HG03571 (cell line): Measurements from ENCODE around the gene GRIK2.

Source experiments
- ATAC-seq: cut with Tn5 transposase; IDR thresholded peaks from one replicate; pipeline ENCODE4 v1.9.1; 2021; ENCODE audit not compliant: unreplicated experiment

GRIK2 gene

DNA sequence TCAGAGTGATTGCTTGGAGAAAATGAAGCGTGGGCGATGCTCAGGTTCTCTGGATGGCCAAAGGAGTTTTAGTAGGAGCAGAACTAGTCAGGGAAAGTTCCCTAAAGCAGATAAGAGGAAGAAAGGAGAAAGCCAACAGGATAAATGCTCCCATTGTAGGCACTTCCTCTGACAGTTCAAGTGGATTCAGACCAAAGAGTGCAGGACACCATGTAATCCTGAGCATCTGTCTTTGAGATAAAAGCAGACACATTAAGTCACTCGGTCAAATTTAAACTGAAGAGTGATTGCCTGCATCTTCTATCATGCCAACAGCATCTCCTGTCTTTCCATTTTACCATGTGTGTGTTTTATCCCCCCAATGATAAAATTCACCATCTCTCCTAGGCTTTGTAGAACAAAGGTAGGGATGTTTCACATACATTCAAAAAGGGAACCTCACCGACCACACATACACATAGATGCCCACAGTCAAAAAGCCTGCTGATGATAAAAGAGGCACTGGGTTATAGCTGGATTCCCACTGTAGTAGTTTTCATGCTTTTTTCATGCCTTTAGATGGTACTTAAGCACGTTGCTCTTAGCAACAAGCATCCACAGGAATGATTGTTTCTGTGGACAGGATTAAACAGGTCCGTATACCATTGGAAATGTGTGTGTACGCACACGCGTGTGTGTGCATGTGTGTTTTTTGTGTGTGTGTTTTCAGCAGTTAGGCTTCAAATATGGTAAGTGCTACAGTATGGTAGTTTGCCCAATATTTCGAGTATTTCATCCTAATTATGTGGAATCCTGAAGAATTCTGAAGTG is 7.0 kb downstream of the GRIK2 start:
- ATAC-seq: no peak

DNA sequence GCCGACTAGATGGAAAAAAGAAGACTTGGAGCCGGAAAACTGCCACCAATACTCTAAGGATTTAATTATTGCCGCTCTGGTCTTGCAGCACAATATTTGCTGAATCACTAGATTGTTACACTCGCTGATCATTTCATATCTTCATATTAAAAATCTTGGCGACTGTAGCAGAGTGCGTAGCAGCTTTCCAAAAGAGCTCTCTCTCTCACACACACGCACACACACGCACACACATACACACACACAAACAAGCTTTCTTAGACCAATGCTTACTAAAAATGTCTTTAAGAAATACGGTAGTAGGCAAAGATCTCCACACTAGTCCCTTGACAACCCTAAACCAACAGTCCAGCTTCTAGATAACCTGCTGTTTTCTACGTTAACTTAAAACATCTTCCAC is 7.7 kb downstream of the GRIK2 start:
- ATAC-seq: no peak

DNA sequence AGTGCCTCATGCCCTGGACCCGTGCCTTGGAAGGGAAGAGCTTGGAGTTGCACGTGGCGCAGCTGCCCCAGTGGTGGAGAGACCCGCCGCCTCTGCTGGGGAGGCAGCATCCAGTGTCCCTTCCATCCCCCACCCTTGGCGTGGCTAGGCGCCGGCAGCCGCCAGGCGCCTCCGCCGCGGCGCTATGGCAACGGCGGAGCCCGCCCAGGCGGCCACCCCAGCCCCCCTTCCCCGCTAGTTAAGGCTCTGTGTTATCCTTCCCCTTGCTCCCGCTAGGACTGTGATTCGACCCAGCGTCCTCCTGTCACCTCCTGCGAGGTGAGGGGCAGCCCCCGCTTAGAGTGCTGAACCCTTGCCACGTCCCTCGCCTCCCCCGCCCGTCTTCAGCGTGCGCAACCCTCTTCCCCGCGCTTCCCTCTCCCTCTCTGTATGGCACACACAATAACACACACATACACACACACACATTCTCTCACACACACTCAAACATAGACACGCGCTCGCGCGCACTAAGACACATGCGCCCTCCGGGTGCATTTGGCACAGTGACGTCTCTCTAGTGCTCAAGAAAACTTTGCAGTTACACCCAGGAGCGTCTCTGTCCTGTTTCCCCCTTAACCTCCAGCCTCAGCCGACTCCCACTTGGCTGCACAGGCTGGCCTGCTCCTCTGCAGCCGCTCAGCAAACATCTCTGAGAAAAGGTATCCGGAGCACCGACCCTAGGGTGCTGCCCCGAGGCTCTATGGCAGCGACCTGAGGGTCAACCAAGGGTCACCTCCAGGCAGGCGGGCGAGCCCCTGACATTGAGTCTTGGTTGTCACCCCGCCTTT is 8.5 kb downstream of the GRIK2 start:
- no peak for ATAC-seq

DNA sequence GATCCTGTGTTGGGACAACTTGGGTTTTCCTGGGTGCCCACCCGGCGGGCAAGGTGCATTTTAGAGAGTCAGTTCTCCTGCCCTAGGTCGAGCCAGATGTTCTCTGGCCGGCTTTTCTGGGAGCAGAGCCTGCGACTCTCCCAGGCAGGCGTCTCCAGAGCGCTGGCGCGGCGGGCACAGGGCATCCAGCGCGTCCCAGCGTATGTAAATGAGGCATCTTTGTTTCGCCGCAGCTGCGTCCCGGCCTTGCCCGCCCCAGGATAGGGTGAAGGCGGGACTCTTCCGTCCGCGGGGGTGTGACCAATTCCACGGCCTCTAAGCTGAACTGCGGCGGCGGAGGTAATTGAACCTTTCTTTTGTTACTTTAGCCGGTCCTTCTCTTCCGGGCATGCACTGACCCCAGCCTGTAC is 9.1 kb downstream of the GRIK2 start:
- no peak for ATAC-seq

DNA sequence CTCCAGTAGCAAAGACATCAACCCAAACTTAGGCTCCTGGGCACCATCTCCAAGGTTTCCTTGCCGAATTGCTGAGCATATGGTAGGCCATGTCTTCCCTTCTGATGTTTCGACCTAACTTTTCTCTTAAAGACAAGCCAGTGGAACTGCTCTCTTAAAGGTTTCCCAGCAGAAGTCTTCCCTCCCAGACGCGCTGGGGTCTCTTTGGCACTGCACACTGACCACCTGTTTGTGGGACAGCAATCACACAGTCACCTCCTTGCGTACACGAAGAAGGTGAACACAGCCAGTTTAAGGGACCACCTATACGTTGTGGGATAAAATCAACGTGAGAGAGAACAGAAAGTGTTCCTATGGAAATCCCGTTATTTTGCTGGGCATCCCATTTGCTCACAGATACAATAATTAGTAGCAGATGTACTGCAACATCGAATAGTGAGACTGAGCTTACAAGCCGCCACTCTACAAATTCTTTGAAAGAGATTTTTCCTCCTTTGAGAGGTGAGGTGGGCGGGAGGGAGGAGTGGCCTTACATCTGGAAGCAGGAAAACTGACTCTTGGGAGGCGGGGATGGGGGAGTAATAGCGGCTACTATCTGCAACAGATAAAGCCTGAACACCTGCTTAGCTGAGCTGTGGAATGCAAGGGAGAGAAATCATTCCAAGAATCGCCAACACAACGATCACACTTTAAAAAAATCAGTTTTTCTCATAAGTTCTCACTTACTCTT is 9.9 kb downstream of the GRIK2 start:
- no peak for ATAC-seq

DNA sequence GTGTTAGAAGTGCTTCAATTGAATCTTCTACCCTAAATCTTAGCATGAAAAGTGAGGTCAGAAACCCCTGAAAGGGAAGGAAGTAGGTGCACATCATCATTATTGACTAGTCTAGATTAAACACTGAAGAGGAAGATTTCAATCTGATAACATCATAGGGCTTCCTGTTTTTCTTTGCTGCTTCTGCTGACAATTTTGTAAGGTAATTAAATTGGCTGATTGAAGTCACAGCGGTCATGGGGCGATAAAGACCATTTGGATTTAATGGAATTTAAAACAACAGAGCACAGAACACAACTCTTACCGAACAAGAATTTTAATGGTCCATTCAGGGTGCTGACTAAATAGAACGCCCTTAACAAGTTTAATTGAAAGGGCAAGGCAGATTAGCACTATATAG is 11.3 kb downstream of the GRIK2 start:
- no peak for ATAC-seq

DNA sequence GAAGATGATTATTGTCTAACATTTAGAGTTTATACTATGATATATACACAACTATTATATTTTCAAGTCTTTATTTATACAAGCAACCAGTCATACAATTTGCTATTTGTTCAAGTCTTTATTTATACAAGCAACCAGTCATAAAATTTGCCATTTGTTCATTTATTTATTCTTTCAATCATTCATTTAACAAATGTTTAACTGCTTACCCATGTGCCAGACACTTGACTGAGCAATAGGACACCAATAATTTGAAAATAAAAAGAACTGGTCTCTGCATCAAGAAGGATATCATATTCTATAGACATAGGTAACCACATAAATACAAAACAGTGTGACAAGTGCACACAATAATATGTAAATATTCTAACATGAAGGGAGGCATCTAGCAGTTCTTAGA is 20.3 kb downstream of the GRIK2 start:
- no peak for ATAC-seq

DNA sequence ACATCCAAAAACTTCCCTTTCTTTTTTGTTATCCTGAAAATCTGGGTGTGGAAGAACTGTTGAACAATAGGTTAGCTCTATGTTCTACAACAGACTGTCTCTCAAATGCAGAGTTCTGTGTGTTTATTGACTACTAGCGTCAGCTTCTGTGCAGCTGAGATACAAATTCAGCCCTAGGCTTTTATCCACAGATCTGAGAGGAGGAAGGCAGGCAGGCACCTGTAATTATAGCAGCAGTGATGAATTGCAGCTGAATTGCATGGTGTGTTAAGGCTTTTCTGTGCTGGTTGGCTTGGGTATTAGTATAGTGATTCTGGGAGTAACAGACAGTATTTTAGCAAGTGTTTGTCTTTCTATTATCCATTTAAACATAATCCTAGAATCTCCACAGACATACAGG is 24.4 kb downstream of the GRIK2 start:
- no peak for ATAC-seq

DNA sequence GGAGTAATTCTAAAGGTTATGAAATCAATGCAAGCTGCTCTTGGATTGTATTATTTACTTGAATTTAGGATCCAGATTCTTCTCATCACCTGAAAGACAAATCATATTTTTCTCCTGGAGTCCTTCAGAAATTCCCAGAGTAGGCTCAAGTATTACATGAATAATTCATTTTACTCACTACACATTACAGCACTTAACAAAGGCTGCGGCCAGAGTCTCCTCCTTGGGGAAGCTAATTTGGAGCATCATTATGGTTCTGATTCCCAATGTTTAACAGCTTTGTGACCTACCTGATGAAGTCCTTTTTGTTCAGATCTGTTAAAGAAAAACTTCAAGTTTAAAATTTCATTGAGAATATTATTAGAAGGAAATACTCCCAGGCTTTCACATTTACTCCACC is 28.7 kb downstream of the GRIK2 start:
- no peak for ATAC-seq

DNA sequence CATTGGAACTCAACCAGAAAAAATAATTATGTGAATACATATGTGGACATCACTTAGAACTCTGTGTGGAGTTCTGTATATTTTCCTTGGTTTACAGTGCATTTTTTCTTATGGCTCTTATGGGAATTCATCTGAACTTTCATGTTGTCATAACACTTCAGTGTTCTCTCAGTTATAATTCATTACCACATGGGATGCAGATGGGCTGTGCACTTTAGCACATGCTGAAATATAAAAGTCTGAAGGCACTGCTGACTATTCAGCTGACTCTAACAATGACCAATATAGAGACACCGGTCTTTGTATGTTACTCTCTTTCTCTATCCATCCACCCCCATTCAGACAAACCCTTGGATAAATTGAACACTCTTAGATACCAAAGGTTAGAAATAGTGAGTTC is 29.3 kb downstream of the GRIK2 start:
- ATAC-seq: no peak

DNA sequence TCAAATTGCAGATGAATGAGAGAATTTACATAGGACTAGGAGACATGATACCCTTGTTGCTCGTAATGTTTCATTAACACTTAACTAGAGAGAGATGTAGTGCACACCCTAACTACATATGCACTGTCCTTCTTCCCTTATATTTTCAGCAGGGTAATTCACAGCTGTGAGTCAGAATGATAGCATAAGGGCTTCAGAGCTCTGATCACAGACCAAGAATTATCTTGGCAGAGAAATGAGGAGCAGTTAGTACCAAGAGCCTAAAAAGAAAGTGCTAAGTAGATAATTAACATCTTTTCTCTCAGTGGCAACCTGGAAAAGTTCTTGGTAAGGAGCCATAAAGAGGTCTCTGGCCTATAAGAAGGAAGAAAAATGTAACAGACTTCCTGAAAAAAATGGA is 35.8 kb downstream of the GRIK2 start:
- no peak for ATAC-seq

DNA sequence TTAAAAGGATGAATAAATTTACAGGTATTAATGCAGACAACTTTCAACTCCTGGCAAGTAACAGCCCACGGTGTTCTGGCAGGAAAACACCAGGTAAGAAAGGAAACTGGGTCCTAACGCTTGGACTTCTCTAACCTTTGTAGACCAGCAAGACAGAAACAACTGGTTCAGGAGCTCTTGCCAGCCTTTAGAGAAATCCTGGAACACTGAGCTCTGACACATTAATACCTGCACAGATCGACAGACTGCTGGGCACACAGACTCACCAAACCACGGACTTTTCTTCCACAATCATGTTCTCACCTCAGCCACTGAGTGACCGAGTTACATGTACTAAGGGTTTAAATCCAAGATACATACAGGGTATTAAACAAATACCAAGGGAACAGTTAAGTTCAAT is 36.3 kb downstream of the GRIK2 start:
- ATAC-seq: no peak

DNA sequence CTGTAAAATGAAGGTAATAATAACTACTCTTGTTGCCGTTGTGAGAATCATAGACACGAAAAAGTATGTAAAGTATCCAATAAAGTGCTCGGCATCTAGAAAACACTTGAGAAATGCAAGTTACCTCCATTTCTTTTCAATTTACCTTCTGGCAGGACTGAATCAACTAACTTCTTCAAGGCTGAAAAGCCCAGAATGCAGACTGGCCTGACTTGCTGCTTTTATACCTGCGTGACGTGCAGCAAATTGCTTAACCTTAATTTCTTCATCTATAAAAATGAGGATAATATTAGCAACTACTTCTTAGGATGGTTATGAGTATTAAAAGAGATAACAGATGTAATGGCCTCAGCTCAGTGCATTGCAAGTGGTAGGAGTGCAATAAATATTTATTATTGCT is 39.6 kb downstream of the GRIK2 start:
- ATAC-seq: no peak

DNA sequence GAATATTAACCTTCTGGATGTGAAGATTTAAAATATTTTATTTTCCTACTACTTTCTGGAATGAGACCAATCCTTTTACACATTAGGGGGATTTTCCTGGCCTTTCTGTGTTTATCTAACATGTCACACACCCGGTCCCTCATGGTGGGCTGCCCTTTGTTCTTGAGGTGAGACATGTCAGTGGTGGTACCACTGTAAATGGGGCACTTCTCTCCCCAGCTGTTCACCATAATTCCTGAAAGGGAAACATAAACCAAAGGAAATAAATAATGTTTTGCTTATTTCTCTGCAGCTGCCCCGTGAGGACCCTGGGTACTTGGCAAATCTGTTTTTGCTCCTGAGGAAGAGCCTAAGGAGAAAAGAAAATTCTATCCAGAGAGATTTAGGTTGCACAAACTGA is 41.1 kb downstream of the GRIK2 start:
- ATAC-seq: no peak

DNA sequence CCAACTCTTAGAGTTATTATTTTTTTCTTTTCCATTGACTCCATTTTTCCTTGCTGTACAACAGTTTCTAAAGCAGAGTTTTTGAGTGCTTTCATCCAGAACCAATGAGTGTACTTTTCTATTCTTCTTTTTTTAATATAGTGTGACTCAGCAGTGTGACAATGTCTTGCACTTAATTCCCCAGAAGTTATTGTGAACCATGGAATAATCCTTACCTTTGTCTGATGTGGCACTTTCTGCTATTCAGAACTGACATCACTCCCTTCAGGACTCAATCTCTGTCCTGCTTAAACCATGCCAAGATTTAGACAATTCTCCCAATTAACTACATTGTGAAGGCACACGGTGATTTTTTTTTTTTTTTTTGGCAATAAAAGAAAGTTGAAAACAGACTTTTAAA is 41.5 kb downstream of the GRIK2 start:
- no peak for ATAC-seq

DNA sequence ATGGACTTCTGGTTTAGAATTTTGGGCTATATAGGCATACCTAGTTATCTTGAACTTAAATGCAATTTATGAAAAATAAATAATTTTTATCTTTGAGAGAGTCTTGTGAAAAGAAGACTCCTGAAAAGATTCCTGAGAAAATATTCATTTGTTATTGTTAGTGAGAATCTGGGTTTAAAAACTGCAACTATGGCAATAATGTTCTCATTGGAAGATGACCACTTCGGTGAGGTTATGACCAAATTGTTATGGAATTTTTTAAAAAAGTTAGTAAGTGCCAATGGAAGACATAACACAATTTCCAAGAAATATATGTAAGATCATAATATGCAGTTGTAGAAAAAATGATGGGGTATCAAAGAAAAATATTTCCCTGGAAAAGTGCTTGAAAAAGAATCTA is 46.3 kb downstream of the GRIK2 start:
- no peak for ATAC-seq

DNA sequence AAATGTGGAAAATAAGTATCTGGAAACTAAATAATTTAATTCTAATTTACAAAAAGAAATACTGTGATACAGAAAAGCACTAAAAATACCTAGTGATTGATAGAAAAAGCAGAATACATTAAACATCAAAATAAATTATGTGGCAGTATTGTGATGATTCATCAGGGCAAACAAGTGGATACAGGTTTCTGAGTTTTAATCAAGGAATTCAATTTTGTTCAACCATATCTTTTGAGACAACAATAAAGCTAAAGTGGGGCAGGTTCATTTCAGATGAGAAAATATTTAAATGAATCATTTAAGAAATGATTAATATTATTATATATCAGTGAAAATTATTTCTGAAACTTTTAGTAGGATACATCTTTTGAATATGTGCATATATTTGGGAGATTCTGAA is 49.8 kb downstream of the GRIK2 start:
- ATAC-seq: no peak

DNA sequence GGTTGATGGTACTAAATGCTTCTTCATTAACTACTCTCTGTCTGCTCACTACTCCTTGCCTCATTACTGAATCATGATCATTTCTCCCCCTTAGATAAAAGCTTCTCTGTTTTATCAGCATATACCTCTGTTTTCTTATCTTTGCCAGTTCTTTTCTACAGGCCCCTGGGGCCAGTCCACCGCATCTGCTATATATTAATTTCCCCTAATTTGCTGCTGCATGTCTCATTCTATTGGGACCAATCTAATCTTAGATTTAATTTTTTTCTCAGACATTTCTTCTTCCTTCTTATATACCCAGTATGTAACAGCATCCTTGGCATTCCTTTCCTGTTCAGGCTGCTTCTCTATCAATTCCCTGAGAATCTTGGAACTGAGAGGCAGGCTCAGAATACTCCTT is 51.2 kb downstream of the GRIK2 start:
- no peak for ATAC-seq

DNA sequence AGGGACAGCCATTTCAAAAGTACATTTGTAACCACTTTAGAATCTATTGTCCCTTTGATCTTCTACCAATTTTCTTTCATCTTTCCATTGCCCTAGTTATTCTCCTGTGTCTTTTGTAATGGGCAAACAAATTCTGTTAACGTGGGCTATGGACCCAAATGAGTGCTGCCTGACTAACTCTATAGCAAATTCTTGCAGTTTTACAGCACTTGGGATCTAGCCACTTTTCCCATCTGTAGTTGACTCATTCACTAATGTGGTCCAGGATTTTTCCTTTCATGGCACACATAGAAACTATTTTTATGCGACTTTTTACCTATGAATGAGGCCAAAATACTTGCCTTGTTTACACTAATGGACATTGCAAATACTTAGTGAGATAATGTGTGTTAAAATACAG is 52.0 kb downstream of the GRIK2 start:
- ATAC-seq: no peak

DNA sequence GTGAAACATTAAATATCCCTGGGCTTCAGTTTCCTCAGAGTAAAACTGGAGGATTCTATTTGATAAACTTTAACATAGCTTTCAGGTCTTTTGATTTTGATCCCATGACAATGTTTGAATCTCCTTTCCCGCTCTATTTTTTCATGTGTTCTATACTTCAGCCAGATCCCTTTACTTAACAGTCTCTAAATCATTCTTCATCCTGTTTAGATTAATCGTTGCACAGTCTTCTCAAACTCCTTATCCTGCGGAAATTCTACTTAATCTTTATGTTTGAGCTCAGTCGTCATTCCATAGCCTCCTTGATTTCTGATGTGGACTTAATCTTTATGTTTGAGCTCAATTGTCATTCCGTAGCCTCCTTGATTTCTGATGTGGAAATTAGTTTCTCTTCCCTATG is 57.4 kb downstream of the GRIK2 start:
- ATAC-seq: no peak

DNA sequence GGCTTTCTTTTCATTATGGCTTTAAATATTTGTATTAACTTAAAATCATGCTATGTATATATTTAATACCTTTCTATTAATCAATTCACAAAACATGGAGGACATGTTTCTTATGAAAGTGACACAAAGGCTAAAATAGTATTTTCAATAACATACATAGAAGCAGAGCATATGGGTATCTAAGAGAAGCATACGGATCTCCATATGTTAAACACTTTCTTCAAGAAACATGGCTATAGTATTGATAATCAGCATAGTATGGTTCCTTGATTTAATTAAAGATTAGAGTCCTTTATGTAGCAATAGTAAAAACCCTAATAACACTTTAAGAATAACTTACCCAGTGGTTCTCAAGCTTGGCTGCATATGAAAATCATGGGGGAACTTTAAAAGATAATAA is 58.5 kb downstream of the GRIK2 start:
- ATAC-seq: no peak

DNA sequence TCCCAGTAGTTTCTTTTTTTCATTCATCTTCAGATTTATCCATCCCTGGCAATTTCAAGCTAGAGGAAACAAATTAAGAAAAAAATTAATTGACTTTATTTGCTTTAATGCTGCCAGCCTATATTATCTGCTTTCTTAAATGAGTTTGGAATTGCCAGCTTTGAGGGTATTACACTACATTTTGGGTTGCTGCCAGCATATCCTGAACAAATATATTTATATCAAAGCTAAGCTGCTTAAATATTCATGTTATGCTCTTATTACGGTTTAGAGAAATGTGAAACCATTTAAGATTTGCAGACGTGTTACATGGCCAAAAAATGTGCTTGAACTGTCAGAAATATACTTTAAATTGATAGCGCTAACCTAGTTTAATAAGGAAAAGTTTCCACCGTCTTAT is 59.7 kb downstream of the GRIK2 start:
- no peak for ATAC-seq
